GM12892 (cell line): ENCODE data around the gene JCAD.

Source experiments
- POLR2A ChIP-seq: IDR thresholded peaks from 2 replicates; pipeline ENCODE4 v1.6.1; 2011; ENCODE audit warnings: low read depth, low read length, control low read depth
- POLR2AphosphoS5 ChIP-seq: IDR thresholded peaks from 2 replicates; pipeline ENCODE4 v1.6.1; 2011; ENCODE audit warnings: low read depth, low read length, control low read depth
- TAF1 ChIP-seq: IDR thresholded peaks from 2 replicates; pipeline ENCODE4 v1.6.1; 2011; ENCODE audit warnings: low read depth, mild to moderate bottlenecking, control low read depth, low read length, borderline replicate concordance

DNA sequence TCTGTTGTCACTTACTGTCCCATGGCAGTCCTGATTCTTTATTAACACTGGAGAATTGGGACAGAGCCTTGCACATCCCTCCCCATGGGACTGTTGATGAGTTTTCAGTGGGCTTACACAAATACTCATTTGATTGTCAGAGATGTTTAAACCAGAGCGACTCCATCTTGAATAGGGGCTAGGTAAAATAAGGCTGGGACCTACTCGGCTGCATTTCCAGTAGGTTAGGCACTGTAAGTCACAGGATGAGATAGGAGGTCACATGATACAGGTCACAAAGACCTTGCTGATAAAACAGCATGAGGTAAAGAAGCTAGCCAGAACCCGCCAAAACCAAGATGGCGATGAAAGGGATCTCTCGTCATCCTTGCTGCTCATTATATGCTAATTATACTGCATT is 47.6 kb upstream of the JCAD start:
- no peak for TF ChIP-seq POLR2A
- no peak for TF ChIP-seq POLR2AphosphoS5
- TF ChIP-seq TAF1 = no peak
